ENCODE measurements around the gene GZMB.

GZMB gene

DNA sequence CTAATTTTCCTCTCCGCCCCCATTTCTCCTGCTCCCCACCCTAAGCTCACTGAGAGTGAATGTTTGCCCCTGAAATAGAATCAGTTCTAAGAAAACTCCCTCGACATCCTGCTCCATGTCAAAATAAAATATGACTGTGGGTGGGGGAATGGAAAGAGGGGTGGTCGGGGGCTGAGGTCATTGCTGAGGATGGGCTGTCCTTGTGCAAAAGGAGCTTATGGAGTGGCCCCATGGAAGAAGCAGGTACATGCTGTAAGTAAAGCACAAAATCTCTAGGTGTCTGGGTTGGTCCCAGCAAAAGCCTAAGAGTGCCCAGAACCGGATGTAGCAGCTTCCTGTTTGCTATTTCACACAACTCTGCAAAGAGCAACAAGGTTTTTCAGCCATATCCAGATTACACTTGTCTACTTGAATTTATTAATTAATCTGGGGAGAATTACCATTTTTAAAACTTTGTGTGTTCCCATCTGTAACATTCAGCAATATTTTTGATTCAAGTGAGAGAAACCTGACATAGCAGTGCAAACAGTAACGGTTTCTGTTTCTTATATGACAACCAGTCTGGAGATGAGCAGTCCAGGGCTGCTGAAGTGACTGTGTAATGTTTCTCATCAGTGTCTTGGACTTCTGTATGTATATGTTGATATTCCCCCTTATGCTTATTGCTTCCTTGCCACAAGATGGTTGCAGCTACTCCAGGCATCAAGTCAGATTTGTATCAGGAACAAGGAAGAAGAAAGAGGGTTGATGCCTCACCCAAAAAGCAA, 40.4 kb upstream of the GZMB start:
- H3K4me3 ChIP-seq (replicated peaks; ENCODE audit: low read depth, low read length), result no peak overlapping the region
- DNase-seq (ENCODE audit: extremely low read depth, low read depth), result no peak
- TF ChIP-seq, protein P1, sequence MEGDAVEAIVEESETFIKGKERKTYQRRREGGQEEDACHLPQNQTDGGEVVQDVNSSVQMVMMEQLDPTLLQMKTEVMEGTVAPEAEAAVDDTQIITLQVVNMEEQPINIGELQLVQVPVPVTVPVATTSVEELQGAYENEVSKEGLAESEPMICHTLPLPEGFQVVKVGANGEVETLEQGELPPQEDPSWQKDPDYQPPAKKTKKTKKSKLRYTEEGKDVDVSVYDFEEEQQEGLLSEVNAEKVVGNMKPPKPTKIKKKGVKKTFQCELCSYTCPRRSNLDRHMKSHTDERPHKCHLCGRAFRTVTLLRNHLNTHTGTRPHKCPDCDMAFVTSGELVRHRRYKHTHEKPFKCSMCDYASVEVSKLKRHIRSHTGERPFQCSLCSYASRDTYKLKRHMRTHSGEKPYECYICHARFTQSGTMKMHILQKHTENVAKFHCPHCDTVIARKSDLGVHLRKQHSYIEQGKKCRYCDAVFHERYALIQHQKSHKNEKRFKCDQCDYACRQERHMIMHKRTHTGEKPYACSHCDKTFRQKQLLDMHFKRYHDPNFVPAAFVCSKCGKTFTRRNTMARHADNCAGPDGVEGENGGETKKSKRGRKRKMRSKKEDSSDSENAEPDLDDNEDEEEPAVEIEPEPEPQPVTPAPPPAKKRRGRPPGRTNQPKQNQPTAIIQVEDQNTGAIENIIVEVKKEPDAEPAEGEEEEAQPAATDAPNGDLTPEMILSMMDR (IDR thresholded peaks at IDR 0.05; ENCODE audit: low read depth, low read length, missing control alignments), result no peak

DNA sequence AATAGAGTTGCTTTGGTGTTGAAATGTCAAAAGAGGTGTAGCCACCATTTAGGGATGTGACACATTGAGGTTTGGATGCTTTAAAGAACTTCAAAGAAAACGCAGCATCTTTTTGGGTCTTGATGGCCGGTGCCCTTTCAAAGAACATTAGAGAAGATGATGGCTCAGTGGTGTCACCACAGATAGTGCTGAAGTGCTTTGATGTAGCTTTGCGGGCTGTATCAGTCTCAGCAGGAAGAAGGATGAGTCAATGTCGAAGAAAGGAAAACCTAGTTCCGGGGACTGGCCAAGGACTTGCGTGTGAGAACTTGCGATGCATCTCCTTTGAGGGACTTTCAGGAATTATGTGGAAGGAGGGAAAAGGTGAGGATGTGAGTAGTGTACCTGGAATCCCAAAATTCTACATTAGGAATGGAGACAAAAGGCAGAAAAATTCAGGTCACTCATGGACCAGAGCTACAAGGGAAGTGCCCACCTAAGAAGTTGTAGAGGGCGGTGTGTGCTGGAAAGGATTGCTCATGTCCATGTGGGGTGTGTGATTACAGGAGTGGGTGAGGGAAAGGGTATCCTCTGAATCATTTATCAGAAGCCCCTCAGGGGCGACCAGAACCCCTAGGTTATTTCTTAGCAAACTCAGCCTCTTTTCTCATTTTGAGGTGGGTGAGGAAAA, 39.7 kb upstream of the GZMB start:
- no peak for DNase-seq (ENCODE audit: extremely low read depth, low read depth)
- no peak overlapping the region for H3K4me3 ChIP-seq (replicated peaks; ENCODE audit: low read depth, low read length)
- TF ChIP-seq, protein P1 (IDR thresholded peaks at IDR 0.05; ENCODE audit: low read depth, low read length, missing control alignments), result no peak

DNA sequence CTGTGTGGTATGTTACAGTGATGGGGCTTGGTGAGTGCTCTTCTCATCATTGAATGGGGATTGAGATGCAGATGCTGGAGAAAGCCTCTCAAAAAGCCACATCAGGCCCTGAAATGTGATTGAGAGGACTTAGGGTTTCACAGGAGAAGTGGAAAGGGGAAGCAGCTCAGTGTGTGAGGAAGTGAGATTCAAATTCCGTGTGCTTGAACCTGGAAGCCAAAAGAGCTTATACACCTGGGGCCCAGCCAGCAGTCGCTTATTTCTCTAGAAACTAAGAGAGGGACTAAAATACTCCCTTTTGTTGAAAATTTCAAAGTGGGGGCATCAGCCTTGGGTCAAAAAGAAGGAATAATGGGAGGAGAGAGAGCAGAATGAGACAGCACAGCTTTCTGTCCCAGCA, 39.1 kb upstream of the GZMB start:
- TF ChIP-seq, protein P1 (IDR thresholded peaks at IDR 0.05; ENCODE audit: low read depth, low read length, missing control alignments), result no peak
- H3K4me3 ChIP-seq (replicated peaks; ENCODE audit: low read depth, low read length), result no peak overlapping the region
- DNase-seq (ENCODE audit: extremely low read depth, low read depth), result no peak

DNA sequence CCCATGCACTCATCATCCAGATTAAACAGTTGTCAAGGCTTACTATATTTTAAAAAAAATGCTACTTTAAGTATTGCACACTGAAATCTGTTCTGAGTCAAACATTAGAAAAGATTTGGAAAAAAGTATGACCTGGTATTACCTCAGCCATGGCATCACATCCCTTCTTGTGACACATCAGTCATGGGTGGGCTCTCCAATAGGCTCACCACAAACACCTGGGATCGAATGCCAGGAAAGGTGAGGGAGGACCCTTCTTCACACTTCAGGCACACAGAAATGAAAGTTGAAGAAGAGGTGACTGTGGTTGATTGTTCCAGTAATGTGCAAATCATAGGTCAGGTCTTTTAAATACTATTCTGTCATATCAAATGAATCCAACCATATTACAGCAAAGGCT, 36.6 kb upstream of the GZMB start:
- no peak overlapping the region for H3K4me3 ChIP-seq (replicated peaks; ENCODE audit: low read depth, low read length)
- TF ChIP-seq, protein P1 (IDR thresholded peaks at IDR 0.05; ENCODE audit: low read depth, low read length, missing control alignments), result no peak
- no peak for DNase-seq (ENCODE audit: extremely low read depth, low read depth)

DNA sequence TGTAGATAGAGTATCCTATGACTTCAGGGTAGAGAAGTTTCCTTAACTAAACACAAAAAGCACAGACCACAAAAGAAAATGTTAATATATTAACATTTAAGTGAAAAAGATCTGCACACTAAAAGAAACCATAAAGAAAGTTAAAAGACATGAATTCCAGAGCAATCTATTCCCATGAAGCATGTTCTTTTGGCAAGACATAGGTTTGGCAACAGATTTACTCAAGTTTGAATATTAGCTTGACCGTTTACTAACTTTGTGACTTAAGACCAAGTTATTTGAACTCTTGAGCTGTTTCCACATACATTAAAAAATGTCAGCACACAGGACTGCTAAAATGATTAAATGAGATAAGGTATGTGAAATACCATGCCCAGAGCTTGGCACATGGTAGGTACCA, 35.7 kb upstream of the GZMB start:
- no peak overlapping the region for H3K4me3 ChIP-seq (replicated peaks; ENCODE audit: low read depth, low read length)
- no peak for DNase-seq (ENCODE audit: extremely low read depth, low read depth)
- TF ChIP-seq, protein P1 (IDR thresholded peaks at IDR 0.05; ENCODE audit: low read depth, low read length, missing control alignments), result no peak

DNA sequence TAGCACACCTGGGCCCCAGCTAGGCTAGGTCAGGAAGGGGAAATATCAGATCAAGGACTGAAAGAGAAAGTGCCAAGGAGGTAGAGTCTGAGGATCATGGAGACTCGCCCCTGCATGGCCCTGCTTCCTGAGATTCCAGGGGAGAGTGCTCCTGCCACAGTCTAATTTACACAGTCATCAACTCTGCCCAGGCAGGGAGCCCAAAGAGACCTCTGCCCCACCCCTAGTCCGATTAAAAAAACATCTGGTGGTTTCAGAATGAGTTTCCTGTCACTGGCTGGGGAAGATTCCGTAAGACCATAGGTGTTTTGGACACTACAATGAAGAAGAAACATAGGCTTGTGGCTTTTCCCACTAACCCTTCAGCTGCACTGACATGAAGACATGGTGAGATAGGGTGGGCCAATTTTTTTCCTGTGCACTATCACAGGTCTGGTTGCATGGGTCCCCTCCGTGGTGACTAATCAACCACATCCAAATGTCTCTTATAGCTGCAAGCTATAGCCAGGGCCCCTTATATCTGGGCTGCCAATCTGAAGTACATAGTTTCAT, 31.5 kb upstream of the GZMB start:
- H3K4me3 ChIP-seq (replicated peaks; ENCODE audit: low read depth, low read length), result no peak overlapping the region
- DNase-seq (ENCODE audit: extremely low read depth, low read depth), result no peak
- TF ChIP-seq, protein P1 (IDR thresholded peaks at IDR 0.05; ENCODE audit: low read depth, low read length, missing control alignments), result no peak
